ENCODE data around the gene ANO7. TPM values are rescaled to one million over a fixed set of nuclear protein-coding genes. Genes with fewer than 3 reads are reported as not detected.

The ANO7 gene
- total RNA-seq, 1 experiment from 2014 or later: 7.7 TPM

DNA sequence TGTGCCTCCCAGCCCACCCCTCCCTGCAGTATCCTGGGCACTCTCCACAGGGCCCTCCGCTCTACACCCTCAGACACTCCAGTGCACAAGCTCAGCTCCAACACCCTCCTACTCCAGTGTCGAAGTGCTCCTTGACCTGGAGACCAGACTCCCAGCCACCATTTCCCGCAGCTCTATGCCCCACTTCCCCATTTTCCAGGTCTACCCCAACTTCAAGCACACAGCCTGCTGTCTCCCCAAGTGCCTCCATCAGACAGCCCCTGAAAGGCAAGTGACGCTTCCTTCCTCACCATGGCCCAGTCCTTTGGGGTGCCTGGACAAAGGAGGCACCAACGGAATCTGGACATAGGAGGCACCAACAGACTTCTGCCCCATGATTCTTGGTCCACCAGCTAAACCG lies 46.4 kb upstream of the ANO7 start:
- H3K36me3 Mint-ChIP-seq (ENCODE audit: insufficient read depth, unreplicated experiment): no peaks in the 10 kb centered on the region
- H3K9me3 Mint-ChIP-seq (ENCODE audit: low read depth, unreplicated experiment): no peaks in the 10 kb centered on the region
- H3K4me1 Mint-ChIP-seq (ENCODE audit: low read depth, unreplicated experiment): no peaks in the 10 kb centered on the region
- H3K27ac Mint-ChIP-seq (ENCODE audit: unreplicated experiment): no peak overlapping the region
- intact Hi-C loops (cut with micrococcal nuclease; ENCODE audit: unreplicated experiment): no loop called here
- H3K4me3 Mint-ChIP-seq (ENCODE audit: low read depth, unreplicated experiment): no peak overlapping the region
- CTCF ChIA-PET: no interaction called here
- H3K27me3 Mint-ChIP-seq (ENCODE audit: unreplicated experiment): no peaks in the 10 kb centered on the region
- BruUV-seq (replicated peaks): no TSS peak
- DNase-seq: no peak
- TF ChIP-seq CTCF (IDR thresholded peaks at IDR 0.05; ENCODE audit: unreplicated experiment): no peak

DNA sequence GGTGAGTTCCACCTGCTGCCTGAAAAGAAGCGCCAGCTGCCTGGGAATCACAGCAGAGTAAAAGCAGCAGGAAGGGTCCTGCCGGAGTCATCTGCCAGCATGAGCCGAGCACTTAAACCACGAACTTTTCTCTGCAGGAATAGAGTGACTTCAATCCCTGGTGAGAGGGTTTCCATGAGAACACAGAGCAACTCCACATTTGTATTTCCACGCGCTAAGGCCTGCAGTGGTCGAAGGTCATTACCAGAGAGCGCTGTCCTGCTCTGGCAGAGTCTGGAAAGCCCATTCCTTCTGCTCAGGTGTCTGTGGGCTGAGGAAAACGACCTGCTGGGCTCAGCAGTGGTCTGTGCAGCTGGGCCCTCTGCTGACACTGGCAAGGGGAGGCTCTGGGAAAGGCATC lies 45.9 kb upstream of the ANO7 start:
- CTCF ChIA-PET: no interaction called here
- BruUV-seq (replicated peaks): no TSS peak
- intact Hi-C loops (cut with micrococcal nuclease; ENCODE audit: unreplicated experiment): no loop called here
- H3K27me3 Mint-ChIP-seq (ENCODE audit: unreplicated experiment): no peaks in the 10 kb centered on the region
- H3K36me3 Mint-ChIP-seq (ENCODE audit: insufficient read depth, unreplicated experiment): no peaks in the 10 kb centered on the region
- TF ChIP-seq CTCF (IDR thresholded peaks at IDR 0.05; ENCODE audit: unreplicated experiment): no peak
- no peak for DNase-seq
- H3K4me1 Mint-ChIP-seq (ENCODE audit: low read depth, unreplicated experiment): no peaks in the 10 kb centered on the region
- no peak overlapping the region for H3K27ac Mint-ChIP-seq (ENCODE audit: unreplicated experiment)
- no peak overlapping the region for H3K4me3 Mint-ChIP-seq (ENCODE audit: low read depth, unreplicated experiment)
- no peaks in the 10 kb centered on the region for H3K9me3 Mint-ChIP-seq (ENCODE audit: low read depth, unreplicated experiment)

DNA sequence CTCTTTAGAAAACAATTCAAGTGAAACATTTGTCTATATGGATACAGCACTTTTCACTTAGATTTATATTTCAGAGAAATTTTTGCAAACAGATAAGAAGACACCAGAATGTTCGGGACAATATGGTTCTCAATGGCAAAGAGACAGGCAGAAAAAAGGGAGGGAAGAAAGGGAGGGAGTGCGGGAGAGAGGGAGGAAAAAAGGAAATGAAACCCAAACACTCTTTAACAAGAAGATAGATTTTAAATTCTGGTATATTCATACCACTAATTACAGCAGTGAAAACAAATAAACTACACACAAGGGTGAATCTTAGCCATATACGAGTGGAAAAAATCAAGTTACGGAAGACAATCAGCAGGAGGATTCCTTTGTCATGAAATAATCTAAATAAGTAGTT lies 42.2 kb upstream of the ANO7 start:
- intact Hi-C loops (cut with micrococcal nuclease; ENCODE audit: unreplicated experiment): loop anchor here (5.0 kb wide), 1 partner anchor 44 kb away; the partner anchor contains the start of gene MTERF4
- no TSS peak for BruUV-seq (replicated peaks)
- Mint-ChIP-seq H3K27ac (ENCODE audit: unreplicated experiment) (no peak overlapping the region), H3K4me3 (ENCODE audit: low read depth, unreplicated experiment) (no peak overlapping the region), H3K27me3 (ENCODE audit: unreplicated experiment) (no peaks in the 10 kb centered on the region), H3K4me1 (ENCODE audit: low read depth, unreplicated experiment) (peaks cover 15% of the 10 kb centered on the region), H3K9me3 (ENCODE audit: low read depth, unreplicated experiment) (no peaks in the 10 kb centered on the region), H3K36me3 (ENCODE audit: insufficient read depth, unreplicated experiment) (peaks cover 33% of the 10 kb centered on the region)
- CTCF ChIA-PET: no interaction called here
- TF ChIP-seq CTCF (IDR thresholded peaks at IDR 0.05; ENCODE audit: unreplicated experiment): no peak
- no peak for DNase-seq

DNA sequence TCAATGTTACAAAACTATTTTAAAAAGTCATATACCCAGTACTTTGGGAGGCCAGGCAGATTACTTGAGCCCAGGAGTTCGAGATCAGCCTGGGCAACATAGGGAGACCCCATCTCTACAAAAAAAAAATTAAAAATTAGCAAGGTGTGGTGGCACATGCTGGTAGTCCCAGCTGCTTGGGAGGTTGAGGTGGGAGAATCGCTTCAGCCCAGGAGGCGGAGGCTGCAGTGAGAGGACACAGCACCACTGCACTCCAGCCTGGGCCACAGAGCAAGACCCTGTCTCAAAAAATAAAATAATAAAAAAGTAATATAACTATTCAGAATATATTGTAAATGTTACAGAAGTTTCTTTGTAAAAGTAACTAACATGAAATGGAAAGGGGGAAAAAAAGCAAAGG lies 41.1 kb upstream of the ANO7 start:
- no peaks in the 10 kb centered on the region for H3K27me3 Mint-ChIP-seq (ENCODE audit: unreplicated experiment)
- no peak overlapping the region for H3K27ac Mint-ChIP-seq (ENCODE audit: unreplicated experiment)
- CTCF ChIA-PET: no interaction called here
- no peak for TF ChIP-seq CTCF (IDR thresholded peaks at IDR 0.05; ENCODE audit: unreplicated experiment)
- H3K4me1 Mint-ChIP-seq (ENCODE audit: low read depth, unreplicated experiment): peaks cover 25% of the 10 kb centered on the region
- H3K4me3 Mint-ChIP-seq (ENCODE audit: low read depth, unreplicated experiment): peak overlapping the region; percentile 86
- BruUV-seq (replicated peaks): no TSS peak
- H3K9me3 Mint-ChIP-seq (ENCODE audit: low read depth, unreplicated experiment): no peaks in the 10 kb centered on the region
- intact Hi-C loops (cut with micrococcal nuclease; ENCODE audit: unreplicated experiment): loop anchor here (5.0 kb wide), 1 partner anchor 45 kb away; the partner anchor contains the start of gene MTERF4
- no peak for DNase-seq
- H3K36me3 Mint-ChIP-seq (ENCODE audit: insufficient read depth, unreplicated experiment): peaks cover 35% of the 10 kb centered on the region

All from Calu3 (cell line).